Tibial nerve (tissue), 3 donors: ENCODE data around the gene PHC2.

ENCODE experiments used
- CTCF ChIP-seq, 5 experiments: fragments of 200-600 bp in 3 of 5; fragments of 450-650 bp in 2 of 5; sonication (generic) in 3 of 5; IDR thresholded peaks; one replicate each; pipeline ENCODE4 v1.5.1; 2016 to 2019; ENCODE audit warnings: antibody characterized with exemption in 5 of 5, mild to moderate bottlenecking in 3 of 5, moderate library complexity in 2 of 5
- POLR2A ChIP-seq, 2 donors: fragments of 450-650 bp; IDR thresholded peaks; one replicate each; pipeline ENCODE4 v1.6.1; 2017; ENCODE audit warnings: antibody characterized with exemption in 2 of 2, mild to moderate bottlenecking in 2 of 2, moderate library complexity in 2 of 2

- no peak for TF ChIP-seq CTCF (IDR thresholded peaks at IDR 0.05)
- TF ChIP-seq POLR2A (IDR thresholded peaks at IDR 0.05): no peak
These were observed 109.7 kb downstream of the PHC2 start for GRCh38 chr1:33321178-33321577.
